HG03565 (cell line): Measurements from ENCODE around the gene DPEP1.
"Not testable (repeated sequence)": the region's sequence is repeated elsewhere in the genome, so short reads cannot be mapped to it uniquely, and the experiment has no call there.

Experiments used
- ATAC-seq: cut with Tn5 transposase; IDR thresholded peaks from one replicate; pipeline ENCODE4 v1.9.1; 2021; ENCODE audit warnings: mild to moderate bottlenecking, moderate library complexity; ENCODE audit not compliant: unreplicated experiment

DPEP1 gene

GRCh38 chr16:89577055-89577759, 36.2 kb upstream of the DPEP1 start:
- no peak for ATAC-seq

- ATAC-seq: no peak
Observed at GRCh38 chr16:89579351-89579750, 34.1 kb upstream of the DPEP1 start.

- no peak for ATAC-seq
Observed at GRCh38 chr16:89581045-89581695, 32.3 kb upstream of the DPEP1 start.

- ATAC-seq: no peak
Observed at GRCh38 chr16:89581861-89582563, 31.4 kb upstream of the DPEP1 start.

GRCh38 chr16:89582614-89583196, 30.7 kb upstream of the DPEP1 start:
- no peak for ATAC-seq

GRCh38 chr16:89583197-89583894, 30.1 kb upstream of the DPEP1 start:
- ATAC-seq: no peak

- ATAC-seq: no peak
Observed at GRCh38 chr16:89583895-89584644, 29.4 kb upstream of the DPEP1 start.

- ATAC-seq: no peak
Observed at GRCh38 chr16:89584768-89585549, 28.5 kb upstream of the DPEP1 start.

GRCh38 chr16:89586218-89586617, 27.2 kb upstream of the DPEP1 start:
- ATAC-seq: no peak

GRCh38 chr16:89586853-89587252, 26.6 kb upstream of the DPEP1 start:
- ATAC-seq: no peak

GRCh38 chr16:89587676-89588075, 25.8 kb upstream of the DPEP1 start:
- ATAC-seq: not testable (repeated sequence)

- ATAC-seq: no peak
Observed at GRCh38 chr16:89588413-89589109, 24.9 kb upstream of the DPEP1 start.

GRCh38 chr16:89589241-89589926, 24.1 kb upstream of the DPEP1 start:
- ATAC-seq: no peak

GRCh38 chr16:89593841-89594240, 19.6 kb upstream of the DPEP1 start:
- no peak for ATAC-seq

- no peak for ATAC-seq
Observed at GRCh38 chr16:89595330-89596060, 17.9 kb upstream of the DPEP1 start.

GRCh38 chr16:89596061-89596689, 17.3 kb upstream of the DPEP1 start:
- ATAC-seq: no peak

- ATAC-seq: no peak
Observed at GRCh38 chr16:89596957-89597649, 16.3 kb upstream of the DPEP1 start.
